NOMO-1 treated with dmso at 0.1 percent for 144 hours (cell line): Measurements from ENCODE around the gene RUSC1.

Experiments
- DNase-seq: peaks from one replicate; lab custom pipeline; 2025; ENCODE audit not compliant: unreplicated experiment; lab: John Stamatoyannopoulos, UW

The RUSC1 gene

GRCh38 chr1:155294520-155295182 lies 26.0 kb upstream of the RUSC1 start:
- no peak for DNase-seq

- no peak for DNase-seq
Observed at GRCh38 chr1:155295183-155295941, 25.3 kb upstream of the RUSC1 start.

- no peak for DNase-seq
Observed at GRCh38 chr1:155295942-155296267, 24.8 kb upstream of the RUSC1 start.

- no peak for DNase-seq
Observed at GRCh38 chr1:155296661-155297060, 24.0 kb upstream of the RUSC1 start.

- no peak for DNase-seq
Observed at GRCh38 chr1:155297384-155297783, 23.3 kb upstream of the RUSC1 start.

- no peak for DNase-seq
Observed at GRCh38 chr1:155300024-155300423, 20.7 kb upstream of the RUSC1 start.

GRCh38 chr1:155300553-155301329 lies 20.0 kb upstream of the RUSC1 start:
- DNase-seq: no peak

GRCh38 chr1:155301342-155301841 lies 19.3 kb upstream of the RUSC1 start, which contains the start of gene PKLR:
Gene PKLR, minus strand, starts transcription at chr1:155301438. Its CDS starts 43 bp downstream, at chr1:155301395.
- no peak for DNase-seq

GRCh38 chr1:155304558-155305063 lies 16.1 kb upstream of the RUSC1 start:
- DNase-seq: no peak

GRCh38 chr1:155305881-155306391 lies 14.8 kb upstream of the RUSC1 start:
- no peak for DNase-seq

GRCh38 chr1:155307247-155307740 lies 13.4 kb upstream of the RUSC1 start:
- no peak for DNase-seq

- DNase-seq: peak; percentile 99
Observed at GRCh38 chr1:155308493-155309422, 11.9 kb upstream of the RUSC1 start, which contains the start of gene FDPS. Gene FDPS, plus strand, starts transcription at chr1:155308866. Its CDS starts 924 bp downstream, at chr1:155309790.

- DNase-seq: no peak
Observed at GRCh38 chr1:155309423-155310021, 11.2 kb upstream of the RUSC1 start.

- no peak for DNase-seq
Observed at GRCh38 chr1:155313261-155313660, 7.4 kb upstream of the RUSC1 start.

- DNase-seq: no peak
Observed at GRCh38 chr1:155316922-155317321, 3.8 kb upstream of the RUSC1 start.

GRCh38 chr1:155318082-155318481 lies 2.6 kb upstream of the RUSC1 start:
- DNase-seq: no peak

GRCh38 chr1:155319536-155319935 lies 1.2 kb upstream of the RUSC1 start:
- DNase-seq: no peak

GRCh38 chr1:155320252-155320651 lies 442 bp upstream of the RUSC1 start:
- DNase-seq: no peak
